ENCODE measurements around the gene ADPRHL1. TPM values are rescaled to one million over a fixed set of nuclear protein-coding genes. Genes with fewer than 3 reads are reported as not detected.

The ADPRHL1 gene
- total RNA-seq, 1 donor from 2014 or later, result 3.1 TPM

GRCh38 chr13:113425941-113426590 is 27.2 kb downstream of the ADPRHL1 start:
- Histone ChIP-seq H3K27me3 (ENCODE audit: insufficient read depth, low read length) (no peaks in the 10 kb centered on the region), H2AFZ (ENCODE audit: low read depth, low read length) (no peak overlapping the region), H3K4me1 (ENCODE audit: insufficient read depth, low read length) (no peaks in the 10 kb centered on the region), H3K79me2 (ENCODE audit: insufficient read depth, low read length) (no peaks in the 10 kb centered on the region), H3K27ac (ENCODE audit: low read depth, low read length) (no peak overlapping the region), H3K9me3 (ENCODE audit: insufficient read depth, low read depth, low read length) (no peaks in the 10 kb centered on the region), H3K9ac (ENCODE audit: low read length) (no peak overlapping the region), H3K36me3 (ENCODE audit: insufficient read depth, low read length) (no peaks in the 10 kb centered on the region), H4K20me1 (ENCODE audit: insufficient read depth, low read length) (no peaks in the 10 kb centered on the region), H3K4me2 (ENCODE audit: low read length) (no peak overlapping the region), H3K4me3 (ENCODE audit: insufficient read depth, low read depth, low read length) (no peak overlapping the region)
- Mint-ChIP-seq H3K9me3 (ENCODE audit: unreplicated experiment) (no peaks in the 10 kb centered on the region), H3K27me3 (ENCODE audit: low read depth, unreplicated experiment) (peaks cover 7% of the 10 kb centered on the region), H3K27ac (ENCODE audit: unreplicated experiment) (no peak overlapping the region), H3K4me3 (ENCODE audit: unreplicated experiment) (no peak overlapping the region), H3K36me3 (ENCODE audit: low read depth, unreplicated experiment) (peaks cover 9% of the 10 kb centered on the region), H3K4me1 (ENCODE audit: low read depth, unreplicated experiment) (peaks cover 6% of the 10 kb centered on the region)
- TF ChIP-seq EZH2 (IDR thresholded peaks at IDR 0.05; ENCODE audit: insufficient read depth, low read length), result no peak
- no peak for TF ChIP-seq CTCF (IDR thresholded peaks at IDR 0.05; ENCODE audit: insufficient read depth, low read depth, low read length)
- DNase-seq (ENCODE audit: low read depth) (no peak), FAIRE-seq (no peak)

- Mint-ChIP-seq H3K36me3 (ENCODE audit: low read depth, unreplicated experiment) (peaks cover 9% of the 10 kb centered on the region), H3K4me3 (ENCODE audit: unreplicated experiment) (no peak overlapping the region), H3K27me3 (ENCODE audit: low read depth, unreplicated experiment) (peaks cover 7% of the 10 kb centered on the region), H3K9me3 (ENCODE audit: unreplicated experiment) (no peaks in the 10 kb centered on the region), H3K4me1 (ENCODE audit: low read depth, unreplicated experiment) (peaks cover 6% of the 10 kb centered on the region), H3K27ac (ENCODE audit: unreplicated experiment) (no peak overlapping the region)
- Histone ChIP-seq H3K4me1 (ENCODE audit: insufficient read depth, low read length) (no peaks in the 10 kb centered on the region), H2AFZ (ENCODE audit: low read depth, low read length) (no peak overlapping the region), H3K79me2 (ENCODE audit: insufficient read depth, low read length) (no peaks in the 10 kb centered on the region), H4K20me1 (ENCODE audit: insufficient read depth, low read length) (no peaks in the 10 kb centered on the region), H3K4me3 (ENCODE audit: insufficient read depth, low read depth, low read length) (no peak overlapping the region), H3K9me3 (ENCODE audit: insufficient read depth, low read depth, low read length) (no peaks in the 10 kb centered on the region), H3K4me2 (ENCODE audit: low read length) (no peak overlapping the region), H3K27me3 (ENCODE audit: insufficient read depth, low read length) (peaks cover 3% of the 10 kb centered on the region), H3K36me3 (ENCODE audit: insufficient read depth, low read length) (no peaks in the 10 kb centered on the region), H3K9ac (ENCODE audit: low read length) (no peak overlapping the region), H3K27ac (ENCODE audit: low read depth, low read length) (no peak overlapping the region)
- TF ChIP-seq EZH2 (IDR thresholded peaks at IDR 0.05; ENCODE audit: insufficient read depth, low read length) (no peak), CTCF (IDR thresholded peaks at IDR 0.05; ENCODE audit: insufficient read depth, low read depth, low read length) (no peak)
- FAIRE-seq, result no peak
- DNase-seq (ENCODE audit: low read depth), result no peak
These were observed 29.6 kb downstream of the ADPRHL1 start for GRCh38 chr13:113423520-113424163.
